Activated effector memory CD4-positive, alpha-beta T cell treated with Interleukin-2 at 50 U/mL for 16 hours (primary cell): Measurements from ENCODE around the gene GGTLC3.
"Not testable (repeated sequence)": the region's sequence is repeated elsewhere in the genome, so short reads cannot be mapped to it uniquely, and the experiment has no call there.

Source experiments
- DNase-seq: peaks from one replicate; pipeline ENCODE4 v3.0.0-alpha.2; 2020

GGTLC3 gene

DNA sequence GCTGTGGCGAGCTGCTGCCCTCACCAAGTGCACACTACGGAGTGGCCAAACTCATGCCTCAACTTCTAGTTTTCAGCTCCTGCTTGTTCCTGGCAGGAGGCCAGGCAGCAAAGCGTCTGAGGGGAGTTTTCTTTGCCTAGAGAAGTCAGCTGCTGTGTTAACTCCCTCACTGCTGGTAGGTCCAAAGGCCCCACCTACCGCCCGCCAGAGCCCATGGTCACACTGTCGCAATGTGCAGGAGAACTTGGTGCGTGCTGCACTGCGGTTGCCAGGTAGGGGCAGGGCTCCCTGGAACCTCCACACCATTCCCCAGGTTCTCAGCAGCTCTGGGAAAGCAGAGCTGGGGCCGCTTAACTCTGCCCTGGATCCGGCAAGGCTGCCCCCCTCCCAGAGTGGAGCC, 5.6 kb downstream of the GGTLC3 start:
- not testable (repeated sequence) for DNase-seq

DNA sequence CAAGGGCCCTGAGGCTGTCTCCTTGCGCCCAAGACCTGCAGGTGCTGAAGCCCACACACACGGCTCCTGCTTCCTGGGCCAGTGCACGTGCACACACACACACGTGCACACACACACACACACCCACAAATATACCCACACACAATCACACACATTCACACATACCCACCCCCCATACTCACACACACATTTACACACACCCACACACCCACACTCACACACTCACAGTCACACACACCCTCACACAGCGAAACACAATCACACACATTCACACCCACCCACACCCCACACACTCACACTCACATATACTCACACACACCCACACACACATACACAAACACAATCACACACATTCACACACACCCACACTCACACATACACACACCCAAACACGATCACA, 6.6 kb downstream of the GGTLC3 start:
- not testable (repeated sequence) for DNase-seq

DNA sequence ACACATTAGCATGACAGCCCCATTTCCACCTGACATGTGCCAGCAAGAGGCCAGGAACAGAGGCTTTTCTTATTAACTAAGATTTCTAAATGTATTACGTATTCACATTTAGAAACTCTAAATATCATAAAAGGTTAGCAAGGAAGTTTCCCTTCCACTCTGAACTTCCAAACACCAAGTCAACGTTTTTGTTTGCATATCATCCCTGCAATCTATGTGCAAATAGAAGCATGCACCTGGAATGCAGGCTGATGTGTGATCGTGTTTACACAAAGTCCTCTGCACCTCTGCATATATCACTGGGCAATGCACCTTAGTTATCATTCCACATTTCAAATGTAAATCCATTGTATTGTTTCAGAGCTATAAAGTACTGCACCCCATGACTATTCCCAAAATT, 21.7 kb downstream of the GGTLC3 start:
- not testable (repeated sequence) for DNase-seq
